OCI-LY7 (cell line): ENCODE results near the gene PEX7. TPM values are rescaled to one million over a fixed set of nuclear protein-coding genes. Genes with fewer than 3 reads are reported as not detected.

ENCODE experiments used
- BruUV-seq: library from RNA; stranded (reverse); fragments of 400-500 nt; replicated peaks from 2 replicates; lab custom pipeline; 2021; lab: Mats Ljungman, UMichigan
- CTCF ChIA-PET: fragments of 300-600 bp; sonication (Branson Sonifier 250); formaldehyde crosslinking; loops from one replicate; lab custom pipeline; 2022; ENCODE audit warnings: antibody characterized with exemption; ENCODE audit not compliant: unreplicated experiment; lab: Charles Lee
- POLR2A ChIA-PET: fragments of 300-600 bp; sonication (Branson Sonifier 250); formaldehyde crosslinking; loops from one replicate; lab custom pipeline; 2022; ENCODE audit warnings: antibody characterized with exemption; lab: Charles Lee
- DNase-seq: peaks from one replicate; pipeline ENCODE4 v3.0.0-alpha.2; 2015; ENCODE audit warnings: low spot score
- H2AFZ ChIP-seq: fragments of 200-600 bp; sonication (generic), shearing (Covaris generic); 2 replicates; pipeline ENCODE4 v1.6.1; 2014; ENCODE audit warnings: mild to moderate bottlenecking, antibody characterized with exemption, low read length, moderate library complexity
- H3K27ac ChIP-seq: fragments of 200-600 bp; sonication (generic); 2 replicates; pipeline ENCODE4 v1.5.1; 2014; ENCODE audit warnings: mixed run types, low read depth, mild to moderate bottlenecking, moderate library complexity, low read length, inconsistent platforms; ENCODE audit not compliant: poor library complexity, severe bottlenecking
- H3K36me3 ChIP-seq: fragments of 200-600 bp; sonication (generic); 2 replicates; pipeline ENCODE4 v1.6.1; 2014; ENCODE audit warnings: mild to moderate bottlenecking, antibody characterized with exemption, low read length, moderate library complexity, mixed read lengths; ENCODE audit not compliant: insufficient read depth
- H3K4me1 ChIP-seq: fragments of 200-600 bp; sonication (generic); 2 replicates; pipeline ENCODE4 v1.5.1; 2014; ENCODE audit warnings: mild to moderate bottlenecking, low read length; ENCODE audit not compliant: insufficient read depth, poor library complexity, severe bottlenecking
- H3K4me2 ChIP-seq: fragments of 200-600 bp; sonication (generic); 2 replicates; pipeline ENCODE4 v1.6.1; 2014; ENCODE audit warnings: mild to moderate bottlenecking, low read length
- H3K4me3 ChIP-seq: fragments of 200-600 bp; sonication (generic); 2 replicates; pipeline ENCODE4 v1.5.1; 2014; ENCODE audit warnings: mild to moderate bottlenecking, low read depth, low read length; ENCODE audit not compliant: poor library complexity, severe bottlenecking
- H3K79me2 ChIP-seq: fragments of 200-600 bp; sonication (generic); 2 replicates; pipeline ENCODE4 v1.6.1; 2016; ENCODE audit warnings: low read depth, mild to moderate bottlenecking, low read length, moderate library complexity, mixed read lengths; ENCODE audit not compliant: insufficient read depth
- H3K9me2 ChIP-seq: fragments of 200-600 bp; sonication (generic); 2 replicates; pipeline ENCODE4 v1.6.1; 2016; ENCODE audit warnings: mild to moderate bottlenecking, low read length, mixed read lengths; ENCODE audit not compliant: insufficient read depth
- H3K9me3 ChIP-seq: fragments of 200-600 bp; sonication (generic); 2 replicates; pipeline ENCODE4 v1.6.1; 2014; ENCODE audit warnings: mild to moderate bottlenecking, mixed run types, low read length, mixed read lengths
- H4K20me1 ChIP-seq: fragments of 200-600 bp; sonication (generic); 2 replicates; pipeline ENCODE4 v1.6.1; 2014; ENCODE audit warnings: mild to moderate bottlenecking, antibody characterized with exemption, low read length, moderate library complexity, mixed read lengths; ENCODE audit not compliant: insufficient read depth
- CTCF ChIP-seq: fragments of 200-600 bp; sonication (generic); conservative IDR thresholded peaks from 2 replicates; pipeline ENCODE4 v1.5.1; 2014; ENCODE audit warnings: mild to moderate bottlenecking, antibody characterized with exemption, low read length, moderate library complexity, mixed read lengths
- EZH2phosphoT487 ChIP-seq: fragments of 200-600 bp; sonication (generic); IDR thresholded peaks from 2 replicates; pipeline ENCODE4 v1.6.1; 2018; ENCODE audit warnings: low read depth, borderline replicate concordance, mild to moderate bottlenecking, mixed run types, antibody characterized with exemption, low read length, moderate library complexity, mixed read lengths
- intact Hi-C: fragments of 100-400 bp; cut with micrococcal nuclease; formaldehyde crosslinking; loops from one replicate; pipeline ENCODE4 v1.10.0; 2022; ENCODE audit not compliant: unreplicated experiment
- total RNA-seq, 2 experiments: library from RNA; depleted of rRNA in 1 of 2; stranded (reverse); fragments of >200 nt in 1 of 2; shearing (Covaris generic) in 1 of 2; gene quantifications; 2 replicates each; pipeline ENCODE4 v1.2.3, GENCODE V29; 2014 to 2022

PEX7 gene
- total RNA-seq, 2 experiments from 2014 or later, result 5.8 to 8.4 TPM

GRCh38 chr6:136961848-136962247 lies 139.5 kb downstream of the PEX7 start:
- H3K79me2 ChIP-seq, result no peaks in the 10 kb centered on the region
- no peaks in the 10 kb centered on the region for H4K20me1 ChIP-seq
- no peaks in the 10 kb centered on the region for H3K9me2 ChIP-seq
- no peak for DNase-seq
- no peaks in the 10 kb centered on the region for H3K9me3 ChIP-seq
- TF ChIP-seq CTCF (no peak), EZH2phosphoT487 (no peak)
- H3K4me1 ChIP-seq, result peaks cover 5% of the 10 kb centered on the region
- BruUV-seq, result no TSS peak
- no peak overlapping the region for H3K27ac ChIP-seq
- intact Hi-C loops, result no loop called here
- H3K36me3 ChIP-seq, result no peaks in the 10 kb centered on the region
- no peak overlapping the region for H3K4me3 ChIP-seq
- no peak overlapping the region for H3K4me2 ChIP-seq
- H2AFZ ChIP-seq, result no peak overlapping the region
- POLR2A ChIA-PET, result interaction anchor here (0.7 kb wide), 1 partner anchor 49 kb away, joined by 5 read pairs; no protein-coding TSS in a partner anchor
- CTCF ChIA-PET, result no interaction called here

GRCh38 chr6:136962661-136963060 lies 140.3 kb downstream of the PEX7 start:
- POLR2A ChIA-PET, result interaction anchor here (0.5 to 0.6 kb wide), 2 partner anchors 249 to 714 kb away, joined by 3 read pairs; no protein-coding TSS in a partner anchor
- CTCF ChIA-PET, result no interaction called here
- BruUV-seq, result no TSS peak

More at GRCh38 chr6:136962661-136963060, 140.3 kb downstream of the PEX7 start:
- DNase-seq, result no peak
- no peak overlapping the region for H3K27ac ChIP-seq
- no peak overlapping the region for H2AFZ ChIP-seq
- H3K4me3 ChIP-seq, result no peak overlapping the region
- H3K36me3 ChIP-seq, result no peaks in the 10 kb centered on the region
- no peaks in the 10 kb centered on the region for H3K79me2 ChIP-seq
- no peak overlapping the region for H3K4me2 ChIP-seq
- no peaks in the 10 kb centered on the region for H3K9me2 ChIP-seq
- TF ChIP-seq EZH2phosphoT487 (no peak), CTCF (no peak)
- intact Hi-C loops, result no loop called here
- no peaks in the 10 kb centered on the region for H4K20me1 ChIP-seq
- no peaks in the 10 kb centered on the region for H3K9me3 ChIP-seq
- H3K4me1 ChIP-seq, result no peaks in the 10 kb centered on the region
